ENCODE data around the gene TLR6.

Gene TLR6, protein sequence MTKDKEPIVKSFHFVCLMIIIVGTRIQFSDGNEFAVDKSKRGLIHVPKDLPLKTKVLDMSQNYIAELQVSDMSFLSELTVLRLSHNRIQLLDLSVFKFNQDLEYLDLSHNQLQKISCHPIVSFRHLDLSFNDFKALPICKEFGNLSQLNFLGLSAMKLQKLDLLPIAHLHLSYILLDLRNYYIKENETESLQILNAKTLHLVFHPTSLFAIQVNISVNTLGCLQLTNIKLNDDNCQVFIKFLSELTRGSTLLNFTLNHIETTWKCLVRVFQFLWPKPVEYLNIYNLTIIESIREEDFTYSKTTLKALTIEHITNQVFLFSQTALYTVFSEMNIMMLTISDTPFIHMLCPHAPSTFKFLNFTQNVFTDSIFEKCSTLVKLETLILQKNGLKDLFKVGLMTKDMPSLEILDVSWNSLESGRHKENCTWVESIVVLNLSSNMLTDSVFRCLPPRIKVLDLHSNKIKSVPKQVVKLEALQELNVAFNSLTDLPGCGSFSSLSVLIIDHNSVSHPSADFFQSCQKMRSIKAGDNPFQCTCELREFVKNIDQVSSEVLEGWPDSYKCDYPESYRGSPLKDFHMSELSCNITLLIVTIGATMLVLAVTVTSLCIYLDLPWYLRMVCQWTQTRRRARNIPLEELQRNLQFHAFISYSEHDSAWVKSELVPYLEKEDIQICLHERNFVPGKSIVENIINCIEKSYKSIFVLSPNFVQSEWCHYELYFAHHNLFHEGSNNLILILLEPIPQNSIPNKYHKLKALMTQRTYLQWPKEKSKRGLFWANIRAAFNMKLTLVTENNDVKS

DNA sequence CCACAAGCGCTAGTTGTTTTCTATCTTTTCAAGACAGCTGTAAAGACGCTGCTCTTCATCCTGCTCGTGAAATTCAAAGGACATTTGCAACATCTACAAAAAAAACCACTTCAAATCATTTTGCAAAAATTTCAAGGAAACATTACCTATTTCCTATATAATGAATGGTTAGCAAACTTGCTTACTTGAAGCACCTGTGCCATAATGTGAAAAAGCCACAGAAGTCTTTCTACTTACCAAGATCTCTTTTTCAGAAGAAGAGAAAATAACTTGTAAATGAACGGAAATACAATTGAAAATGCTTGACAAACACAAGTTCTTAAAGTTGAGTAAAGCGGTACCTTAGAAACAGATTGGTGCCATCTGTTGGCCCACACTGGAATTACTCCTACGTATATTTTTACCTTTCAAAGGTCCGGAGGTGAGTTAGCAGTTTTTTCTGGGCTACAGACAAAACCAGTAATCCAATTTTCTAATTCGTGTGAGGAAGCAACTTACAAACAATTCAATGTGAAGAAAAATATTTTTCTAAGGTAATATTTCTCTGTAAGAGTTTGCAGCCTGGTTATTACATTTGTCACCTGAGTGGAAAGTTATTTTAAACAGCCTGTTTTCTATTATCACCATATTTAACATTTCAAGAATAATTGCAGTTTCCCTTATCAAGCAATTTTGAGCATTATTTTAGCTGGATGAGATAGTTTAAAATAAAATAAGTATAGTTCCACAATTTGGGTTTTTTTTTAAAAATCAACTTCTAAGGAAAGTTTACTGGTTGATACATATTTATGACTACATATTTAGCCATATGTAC is at the start of gene TLR6:
TSS of gene TLR6 (minus strand) at position 294 of the 814 bp plus-strand sequence. CDS start 27,344 bp downstream, outside the sequence.
- in situ Hi-C loops (cut with MboI; ENCODE audit: low sequenced_read_pairs), result no loop called here

DNA sequence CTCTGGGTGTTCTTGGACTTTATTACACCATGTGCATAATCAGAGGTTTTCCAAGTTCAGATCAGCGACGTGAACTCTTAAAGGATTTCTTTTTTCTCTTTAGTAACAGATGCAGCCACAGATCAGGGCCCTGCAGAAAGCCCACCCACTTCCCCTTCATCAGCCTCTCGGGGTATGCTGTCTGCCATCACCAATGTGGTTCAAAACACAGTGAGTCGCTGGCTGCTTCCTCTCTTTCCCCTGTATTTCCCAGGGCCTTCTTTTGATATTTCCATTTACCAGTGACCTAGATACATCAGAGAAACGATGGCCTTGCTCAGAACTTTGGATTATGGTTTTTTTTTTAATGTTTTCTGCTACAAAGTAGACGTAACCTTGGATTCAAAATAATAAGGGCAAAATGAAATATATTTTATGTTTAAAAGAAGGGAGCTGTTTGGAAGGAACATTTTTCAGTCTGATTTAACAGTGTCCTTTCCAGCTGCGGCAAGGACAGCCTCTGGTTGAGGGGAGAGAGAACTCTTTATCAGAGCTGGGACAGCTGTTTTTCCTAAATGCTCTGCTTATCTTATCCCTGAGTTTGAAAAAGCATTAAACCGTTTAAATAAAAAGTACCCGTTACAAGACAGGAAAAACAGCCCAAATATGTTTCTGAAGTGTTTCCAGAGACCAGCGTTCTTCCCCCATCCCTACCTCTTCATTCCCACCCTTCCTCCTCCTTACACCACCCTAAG is 49.2 kb upstream of the TLR6 start:
- in situ Hi-C loops (cut with MboI; ENCODE audit: low sequenced_read_pairs), result loop anchor here (10.0 kb wide), 1 partner anchor 229 kb away; no protein-coding TSS in a partner anchor

DNA sequence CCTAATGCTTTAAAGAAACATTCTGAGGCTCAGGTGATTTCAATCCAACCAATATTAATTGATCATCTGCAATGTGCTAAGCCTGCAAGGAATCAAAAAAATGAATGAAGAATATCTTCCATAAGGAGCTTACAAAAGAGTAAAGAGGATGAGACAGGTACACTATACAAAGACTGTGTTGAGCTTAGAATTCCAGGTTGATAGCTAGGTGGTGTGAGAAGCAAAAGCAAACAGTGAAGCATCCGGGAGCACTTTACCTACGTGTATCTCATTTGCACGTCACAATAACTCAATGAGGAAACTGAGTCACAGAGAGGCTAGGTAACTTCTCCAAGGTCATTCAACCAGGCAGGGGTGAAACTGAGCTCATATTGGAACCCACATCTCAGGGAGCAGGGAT is 48.1 kb upstream of the TLR6 start:
- in situ Hi-C loops (cut with MboI; ENCODE audit: low sequenced_read_pairs), result loop anchor here (10.0 kb wide), 1 partner anchor 230 kb away; no protein-coding TSS in a partner anchor

DNA sequence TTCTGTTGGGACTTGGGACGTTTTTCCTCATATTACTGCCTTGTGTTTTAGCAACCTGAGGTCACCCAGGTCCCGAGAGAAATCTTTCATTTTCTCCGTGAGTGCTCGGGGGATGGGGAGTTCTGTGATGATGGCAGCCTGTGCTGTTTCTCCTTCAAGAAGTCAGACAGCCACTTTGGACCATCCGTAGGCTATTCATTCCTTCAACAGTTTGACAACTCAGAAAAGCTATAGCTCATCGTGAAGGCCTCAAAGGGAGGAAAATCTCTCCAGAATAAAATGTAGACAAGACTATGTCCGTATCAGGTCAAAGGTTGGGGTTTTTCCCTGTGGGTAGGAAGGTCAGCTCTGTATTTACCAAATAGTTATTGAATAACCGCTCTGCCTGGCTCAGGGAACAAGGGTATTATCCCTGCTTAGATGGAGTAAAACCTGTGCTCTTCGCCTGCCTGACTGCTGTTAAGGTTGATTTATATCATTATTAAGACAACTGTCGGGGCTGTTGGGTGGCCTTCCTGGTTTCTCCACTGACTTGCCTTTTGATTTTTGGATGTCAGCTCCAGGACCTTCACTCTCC is 47.6 kb upstream of the TLR6 start:
- in situ Hi-C loops (cut with MboI; ENCODE audit: low sequenced_read_pairs), result loop anchor here (10.0 kb wide), 1 partner anchor 231 kb away; no protein-coding TSS in a partner anchor

DNA sequence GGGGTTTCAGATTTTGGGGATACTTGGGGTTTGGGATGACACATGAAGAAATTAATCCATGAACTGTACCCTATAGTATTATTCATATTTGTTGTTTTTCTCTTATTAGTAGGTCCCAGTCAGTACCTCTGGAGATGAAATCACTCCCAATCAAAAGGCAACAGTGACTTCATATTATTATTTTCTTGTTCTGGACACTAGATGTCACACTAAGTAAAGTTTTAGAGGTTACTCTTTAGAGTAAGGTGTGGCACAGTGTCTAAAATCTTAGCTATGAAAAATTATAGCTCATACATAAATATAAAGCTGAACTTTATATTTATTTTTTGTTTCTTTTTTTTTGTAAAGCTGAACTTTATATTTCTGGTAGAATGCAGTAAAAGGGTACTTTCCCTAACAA is 46.1 kb upstream of the TLR6 start:
- in situ Hi-C loops (cut with MboI; ENCODE audit: low sequenced_read_pairs), result loop anchor here (10.0 kb wide), 1 partner anchor 232 kb away; no protein-coding TSS in a partner anchor

DNA sequence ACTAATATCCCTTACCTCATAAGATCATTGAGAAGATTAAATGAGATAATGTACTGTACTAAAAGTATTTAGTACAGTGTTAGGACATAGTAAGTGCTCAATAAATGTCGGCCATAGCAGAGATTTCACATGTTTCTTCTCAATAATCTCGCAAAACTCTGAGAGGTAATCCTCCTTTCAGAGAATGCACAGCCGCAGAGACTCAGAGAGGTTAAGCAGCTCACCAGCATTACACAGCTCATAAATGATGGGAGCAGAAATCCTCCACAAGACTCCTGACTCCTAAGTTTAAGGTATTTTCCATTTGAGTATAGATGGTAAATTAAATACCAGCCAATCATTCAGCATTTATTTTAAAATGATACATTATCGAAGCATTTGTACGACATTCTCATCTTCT is 45.6 kb upstream of the TLR6 start:
- in situ Hi-C loops (cut with MboI; ENCODE audit: low sequenced_read_pairs), result loop anchor here (10.0 kb wide), 1 partner anchor 233 kb away; no protein-coding TSS in a partner anchor

DNA sequence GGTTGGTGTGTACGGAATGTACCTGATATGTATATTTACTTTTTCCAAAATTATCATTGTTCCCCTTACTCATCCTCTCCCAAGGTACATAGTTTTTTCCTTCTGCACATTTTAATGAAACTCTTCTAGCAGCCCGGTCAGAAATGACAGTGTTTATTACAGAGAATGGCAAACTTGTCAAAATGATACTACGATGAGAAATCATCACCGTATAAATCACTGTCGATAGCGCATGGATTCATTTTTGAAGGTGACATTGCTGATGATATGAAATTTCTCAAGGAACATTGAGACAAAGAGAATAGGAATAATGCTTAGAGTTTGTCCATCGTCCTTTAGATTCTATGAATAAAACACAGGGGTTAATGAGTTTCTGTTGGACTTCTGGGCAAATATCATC is 41.6 kb upstream of the TLR6 start:
- in situ Hi-C loops (cut with MboI; ENCODE audit: low sequenced_read_pairs), result no loop called here

DNA sequence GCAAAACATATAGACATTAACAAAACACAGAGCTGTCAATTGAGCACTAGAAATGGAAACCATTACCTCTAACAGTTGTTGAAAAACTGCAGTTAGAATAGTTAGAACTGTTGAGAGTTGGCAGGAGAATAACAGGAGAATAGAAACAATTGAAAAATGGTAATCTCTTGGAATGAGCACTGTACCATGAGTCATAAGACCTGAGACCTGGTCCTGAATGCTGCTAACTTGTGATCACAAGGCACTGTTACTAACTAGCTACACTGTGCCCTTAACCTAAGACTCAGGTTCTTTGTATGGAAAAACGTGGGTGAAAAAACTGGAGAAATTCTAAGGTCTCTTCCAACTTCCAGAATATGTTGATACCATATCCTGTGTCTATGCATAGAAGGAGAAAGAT is 40.3 kb upstream of the TLR6 start:
- in situ Hi-C loops (cut with MboI; ENCODE audit: low sequenced_read_pairs), result no loop called here

DNA sequence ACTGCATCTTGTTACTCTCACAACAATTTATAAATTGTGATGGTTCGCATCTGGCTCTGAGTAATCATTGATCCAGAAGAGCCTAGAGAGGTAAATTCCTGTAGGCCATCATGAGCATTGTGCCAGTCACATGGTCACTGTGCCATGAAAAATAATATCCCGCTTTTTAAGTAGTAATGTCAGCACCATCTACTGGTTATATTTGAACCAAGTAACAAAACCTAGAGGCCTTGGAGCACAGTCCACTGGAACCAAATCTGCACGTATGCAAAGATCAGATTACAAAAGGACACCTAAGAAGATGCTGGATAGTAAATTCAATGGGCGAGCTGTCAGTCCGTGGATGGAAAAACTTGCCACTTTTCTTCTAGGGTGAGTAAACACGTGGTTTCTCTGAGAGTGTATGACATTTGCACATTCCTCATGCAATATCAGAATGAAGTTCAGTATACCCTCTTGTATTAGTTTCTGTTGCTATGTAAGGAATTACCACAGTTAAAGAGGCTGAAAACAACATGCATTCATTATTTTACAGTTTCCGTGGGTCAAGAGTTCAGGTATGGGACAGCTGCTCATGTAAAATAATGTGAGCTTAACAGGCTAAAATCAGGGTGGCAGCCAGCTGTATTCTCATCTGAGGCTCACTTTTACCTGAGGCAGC is 37.8 kb upstream of the TLR6 start:
- in situ Hi-C loops (cut with MboI; ENCODE audit: low sequenced_read_pairs), result no loop called here

DNA sequence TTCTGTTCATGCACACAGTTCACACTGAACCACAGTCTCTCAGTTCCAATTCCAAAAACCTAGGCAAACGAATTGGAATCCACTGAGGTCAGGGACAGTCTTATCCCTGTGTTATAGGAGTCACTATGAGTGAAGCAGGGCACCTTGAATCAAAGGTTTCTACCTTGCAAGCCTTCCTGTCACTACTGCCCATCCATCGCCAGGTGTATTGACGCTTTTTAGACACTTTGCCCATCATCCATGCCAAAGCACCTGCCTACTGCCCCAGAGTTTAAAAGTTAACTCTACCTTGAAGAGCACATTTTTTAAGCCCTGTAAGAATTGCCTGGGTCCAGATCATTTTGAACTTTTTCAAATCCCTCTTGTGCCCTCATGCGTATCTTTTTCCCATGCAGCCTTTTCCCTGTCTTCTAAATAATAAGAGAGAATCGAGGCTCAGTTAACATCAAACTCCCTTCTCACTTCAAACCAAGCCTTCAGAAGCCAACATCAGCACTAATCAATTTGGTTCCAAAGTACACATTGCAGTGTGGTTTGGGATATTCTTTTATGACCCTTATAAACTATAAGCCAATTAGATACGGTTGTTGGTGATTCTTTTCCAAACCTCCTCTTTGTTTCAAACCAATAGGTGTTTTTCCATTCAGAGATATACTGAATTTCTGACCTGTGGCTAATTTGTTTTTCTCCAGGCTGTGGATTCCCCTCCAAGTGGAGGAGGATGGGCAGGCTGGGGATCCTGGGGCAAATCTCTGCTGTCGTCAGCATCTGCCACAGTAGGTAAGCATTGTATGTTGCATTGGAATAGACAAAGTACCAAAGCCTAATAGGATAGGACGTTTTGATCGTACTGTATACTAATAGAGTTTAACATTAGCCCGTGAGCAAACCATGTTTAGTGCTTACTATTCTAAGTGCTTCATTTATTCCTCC is 34.7 kb upstream of the TLR6 start:
- in situ Hi-C loops (cut with MboI; ENCODE audit: low sequenced_read_pairs), result no loop called here

DNA sequence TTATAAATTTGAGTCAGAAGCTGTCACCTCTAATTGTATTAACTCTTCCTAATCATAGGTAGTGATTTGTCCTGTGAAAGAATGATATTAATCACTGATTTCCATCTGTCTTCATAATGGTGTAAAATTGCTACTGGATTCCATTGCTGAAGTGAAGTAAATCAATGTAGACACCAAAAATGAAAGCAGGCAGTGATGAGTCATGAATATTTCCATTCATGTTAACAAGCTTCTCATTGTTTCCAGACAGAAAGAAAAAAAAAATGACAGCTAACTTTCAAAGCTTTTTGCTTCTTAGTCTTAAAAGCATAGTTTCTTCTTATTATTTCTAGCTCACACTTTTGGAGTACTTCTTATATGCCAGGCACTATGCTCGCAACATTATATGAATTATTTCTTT is 32.5 kb upstream of the TLR6 start:
- in situ Hi-C loops (cut with MboI; ENCODE audit: low sequenced_read_pairs), result no loop called here

DNA sequence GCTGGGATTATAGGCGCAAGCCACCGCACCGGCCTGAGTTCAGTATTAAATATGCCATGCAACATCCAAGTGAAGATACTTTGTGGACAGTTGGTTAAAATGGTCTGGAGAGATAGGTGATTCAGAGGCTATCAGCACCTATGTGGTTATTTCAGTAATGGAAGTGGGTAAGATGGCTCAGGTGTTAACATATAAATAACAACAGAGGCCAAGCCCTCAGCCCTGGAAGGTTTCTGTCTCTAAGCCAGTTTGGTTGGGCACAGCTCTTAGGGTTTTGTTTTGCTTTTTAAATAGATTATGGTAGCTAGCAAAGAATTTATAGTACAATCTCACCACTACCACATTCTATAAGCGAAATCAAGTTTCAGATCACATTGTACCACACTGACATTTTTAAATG is 27.6 kb upstream of the TLR6 start:
- in situ Hi-C loops (cut with MboI; ENCODE audit: low sequenced_read_pairs), result no loop called here

DNA sequence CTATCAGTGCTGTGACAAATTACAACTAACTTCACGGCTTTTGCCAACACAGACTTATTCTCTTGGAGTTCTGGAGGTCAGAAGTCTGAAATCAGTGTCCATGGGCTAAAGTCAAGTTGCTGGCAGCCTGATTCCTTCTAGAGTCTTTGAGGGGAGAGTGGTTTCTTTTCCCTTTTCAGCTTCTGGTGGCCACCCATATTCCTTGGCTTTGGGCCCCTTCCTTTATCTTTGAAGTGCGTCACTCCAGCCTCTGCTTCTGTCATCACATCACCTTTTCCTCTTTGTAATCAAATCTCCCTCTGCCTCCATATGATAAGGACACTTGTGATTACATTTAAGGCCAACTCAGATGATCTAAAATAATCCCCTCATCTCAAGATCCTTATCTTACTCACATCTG is 20.0 kb upstream of the TLR6 start:
- in situ Hi-C loops (cut with MboI; ENCODE audit: low sequenced_read_pairs), result no loop called here

DNA sequence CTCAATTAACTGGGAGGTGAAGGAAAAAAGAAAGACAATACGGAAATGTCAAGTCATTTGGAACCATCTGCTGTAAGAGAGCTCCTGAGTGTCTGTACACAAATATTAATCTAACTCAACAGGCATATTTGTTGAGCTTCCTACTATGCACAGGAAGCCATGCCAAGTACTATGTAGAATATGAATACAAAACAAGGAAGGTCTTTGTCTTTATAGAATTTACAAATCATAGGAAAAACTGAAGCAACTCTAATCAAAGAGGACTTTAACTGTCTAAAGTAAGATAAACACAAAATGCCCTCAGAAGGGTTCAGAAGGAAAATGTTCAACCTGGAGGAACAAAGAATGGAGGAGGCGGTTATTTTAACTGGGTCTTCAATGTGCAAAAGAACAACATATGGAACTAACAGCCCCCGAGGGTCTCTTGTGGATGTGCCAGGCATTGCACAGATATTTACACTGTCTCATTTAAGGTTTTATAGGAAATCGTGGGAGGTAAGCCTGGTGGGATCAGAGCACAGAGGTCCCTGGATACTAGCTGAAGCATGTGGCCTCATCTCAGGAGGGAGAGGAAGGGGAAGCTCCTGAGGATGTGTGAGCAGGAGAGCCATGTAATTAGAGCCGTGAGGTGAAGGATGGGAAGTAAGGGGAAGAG is 16.8 kb upstream of the TLR6 start:
- in situ Hi-C loops (cut with MboI; ENCODE audit: low sequenced_read_pairs), result no loop called here

DNA sequence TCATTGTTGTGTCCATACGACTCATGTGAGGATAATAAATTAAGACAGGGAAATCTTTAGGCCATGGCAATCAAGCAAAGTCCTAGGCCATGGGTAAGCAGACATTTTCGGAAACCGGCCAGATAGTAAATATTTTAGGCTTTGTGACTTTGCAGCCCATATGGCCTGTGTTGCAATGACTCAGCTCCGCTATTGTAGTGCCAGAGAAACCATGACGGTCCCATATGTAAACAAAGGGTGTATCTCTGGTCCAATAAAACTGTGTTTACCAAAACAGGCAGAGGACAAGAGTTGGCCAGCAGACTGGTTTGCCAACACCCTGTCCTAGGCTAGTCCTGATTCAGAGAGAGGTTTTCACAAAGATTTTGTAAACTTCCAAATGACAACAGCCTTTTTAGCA is 16.0 kb upstream of the TLR6 start:
- in situ Hi-C loops (cut with MboI; ENCODE audit: low sequenced_read_pairs), result no loop called here

DNA sequence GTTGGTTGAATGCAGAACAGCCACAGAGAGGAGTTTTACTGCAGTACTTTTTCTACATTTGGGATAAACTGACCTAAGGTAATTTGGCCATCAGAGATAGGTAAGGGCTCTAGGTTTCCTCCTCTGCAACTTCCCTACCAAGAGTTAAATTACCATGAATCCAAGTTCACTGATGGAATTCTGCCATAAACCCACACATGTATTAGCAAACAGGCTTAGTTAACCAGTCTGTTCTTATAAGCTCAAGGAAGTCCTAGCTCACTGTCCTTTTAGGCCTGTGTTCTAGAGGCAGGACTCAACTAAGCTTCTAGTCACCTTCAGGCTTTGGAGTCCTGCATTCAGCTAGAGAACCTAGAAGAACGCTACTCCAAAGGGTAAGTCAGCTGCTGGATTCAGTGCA is 15.0 kb upstream of the TLR6 start:
- in situ Hi-C loops (cut with MboI; ENCODE audit: low sequenced_read_pairs), result no loop called here

DNA sequence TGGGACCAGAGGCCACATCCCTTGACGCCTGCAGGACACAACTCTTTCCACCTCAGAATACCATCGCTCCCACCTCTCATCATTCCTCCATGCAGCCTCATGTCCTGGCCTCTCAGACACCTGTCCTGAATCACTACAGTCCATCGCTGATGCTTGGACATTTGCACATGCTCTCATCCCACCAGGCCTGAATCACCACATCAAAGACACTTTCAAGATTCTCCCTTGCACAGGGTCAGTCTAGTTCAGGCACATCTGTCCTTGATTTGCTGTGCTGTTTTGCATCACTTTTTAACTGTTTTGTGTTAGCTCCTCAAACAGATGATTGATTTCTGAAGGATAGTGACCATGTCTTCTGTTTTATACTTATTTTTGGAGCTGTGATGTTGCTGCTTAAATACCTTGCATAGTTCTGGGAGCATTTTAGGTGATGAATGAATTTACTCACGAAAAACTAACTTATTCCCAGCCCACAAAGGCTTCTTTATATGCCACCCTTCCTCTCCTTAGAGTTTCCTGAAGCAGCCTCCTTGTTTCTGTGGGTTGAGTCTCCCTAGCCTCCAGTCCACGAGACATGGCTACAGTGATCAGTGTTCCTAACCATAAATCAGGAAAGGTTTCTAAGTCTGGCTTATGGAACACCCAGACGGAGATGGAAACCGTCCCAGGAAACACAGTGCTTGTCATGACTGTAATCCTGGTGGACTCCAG is 13.6 kb upstream of the TLR6 start:
- in situ Hi-C loops (cut with MboI; ENCODE audit: low sequenced_read_pairs), result no loop called here
